HepG2 (cell line): ENCODE measurements around the gene MAPK8IP1. TPM values are rescaled to one million over a fixed set of nuclear protein-coding genes. Genes with fewer than 3 reads are reported as not detected.
A peak's percentile ranks its signal among the peaks of the same experiment; 100 is the strongest.

Experiments
- CENPT ChIP-seq: sonication (generic); formaldehyde crosslinking; IDR thresholded peaks from 2 replicates; pipeline ENCODE4 v1.8.0; 2022; ENCODE audit warnings: low read depth, mild to moderate bottlenecking, moderate library complexity, missing genetic modification reagents
- CENPX ChIP-seq: sonication (generic); formaldehyde crosslinking; IDR thresholded peaks from 2 replicates; pipeline ENCODE4 v1.9.0; 2021; ENCODE audit warnings: mild to moderate bottlenecking, missing genetic modification reagents, moderate library complexity
- EED ChIP-seq: sonication (generic); formaldehyde crosslinking; IDR thresholded peaks from 2 replicates; pipeline ENCODE4 v1.5.0; 2020; ENCODE audit warnings: mild to moderate bottlenecking, missing genetic modification reagents
- FOSL2 ChIP-seq: sonication (generic); formaldehyde crosslinking; IDR thresholded peaks from 2 replicates; pipeline ENCODE4 v1.4.0; 2020; ENCODE audit warnings: missing genetic modification reagents
- FOXP4 ChIP-seq: sonication (generic); formaldehyde crosslinking; IDR thresholded peaks from 2 replicates; pipeline ENCODE4 v1.4.0; 2020; ENCODE audit warnings: missing genetic modification reagents
- GABPB1 ChIP-seq: IDR thresholded peaks from 2 replicates; pipeline ENCODE4 v1.6.1; 2016; ENCODE audit warnings: mild to moderate bottlenecking, missing genetic modification reagents, moderate library complexity, missing compliant biosample characterization
- KDM1A ChIP-seq: IDR thresholded peaks from 2 replicates; pipeline ENCODE4 v1.6.1; 2016; ENCODE audit warnings: missing compliant biosample characterization
- LRRFIP1 ChIP-seq: sonication (generic); formaldehyde crosslinking; conservative IDR thresholded peaks from 2 replicates; pipeline ENCODE4 v1.4.0; 2020; ENCODE audit warnings: missing genetic modification reagents
- NFE2L1 ChIP-seq: sonication (generic); formaldehyde crosslinking; IDR thresholded peaks from 2 replicates; pipeline ENCODE4 v1.4.0; 2020; ENCODE audit warnings: missing genetic modification reagents, mild to moderate bottlenecking, borderline replicate concordance
- PATZ1 ChIP-seq: sonication (generic); formaldehyde crosslinking; IDR thresholded peaks from 2 replicates; pipeline ENCODE4 v1.4.0; 2020; ENCODE audit warnings: missing genetic modification reagents
- PBX2 ChIP-seq: IDR thresholded peaks from 2 replicates; pipeline ENCODE4 v1.6.1; 2016; ENCODE audit warnings: control low read depth
- POGZ ChIP-seq: sonication (generic); formaldehyde crosslinking; IDR thresholded peaks from 2 replicates; pipeline ENCODE4 v1.4.0; 2020; ENCODE audit warnings: mild to moderate bottlenecking, missing genetic modification reagents
- RARG ChIP-seq: sonication (generic); formaldehyde crosslinking; IDR thresholded peaks from 2 replicates; pipeline ENCODE4 v1.4.0; 2020; ENCODE audit warnings: low read depth, mild to moderate bottlenecking, missing genetic modification reagents
- RFX1 ChIP-seq: fragments of 450-650 bp; IDR thresholded peaks from 2 replicates; pipeline ENCODE4 v1.6.1; 2017
- SETDB1 ChIP-seq: sonication (generic); formaldehyde crosslinking; IDR thresholded peaks from 2 replicates; pipeline ENCODE4 v1.5.1; 2020; ENCODE audit warnings: missing genetic modification reagents, mild to moderate bottlenecking, borderline replicate concordance
- SIX1 ChIP-seq: sonication (generic); formaldehyde crosslinking; IDR thresholded peaks from 2 replicates; pipeline ENCODE4 v1.4.0; 2020; ENCODE audit warnings: missing genetic modification reagents, borderline replicate concordance
- ZNF3 ChIP-seq: IDR thresholded peaks from 2 replicates; pipeline ENCODE4 v1.7.0; 2017; ENCODE audit warnings: inconsistent platforms
- ZNF563 ChIP-seq: sonication (generic); formaldehyde crosslinking; IDR thresholded peaks from 2 replicates; pipeline ENCODE4 v1.8.0; 2022; ENCODE audit warnings: mild to moderate bottlenecking, moderate library complexity, missing genetic modification reagents
- ZNF605 ChIP-seq: sonication (generic); formaldehyde crosslinking; IDR thresholded peaks from 2 replicates; pipeline ENCODE4 v1.8.0; 2022; ENCODE audit warnings: mild to moderate bottlenecking, missing genetic modification reagents
- ZNF703 ChIP-seq: sonication (generic); formaldehyde crosslinking; IDR thresholded peaks from 2 replicates; pipeline ENCODE4 v1.5.1; 2020; ENCODE audit warnings: missing genetic modification reagents, mild to moderate bottlenecking, moderate library complexity, borderline replicate concordance
- ZNF749 ChIP-seq: sonication (generic); formaldehyde crosslinking; IDR thresholded peaks from 2 replicates; pipeline ENCODE4 v1.8.0; 2022; ENCODE audit warnings: mild to moderate bottlenecking, missing genetic modification reagents, moderate library complexity, borderline replicate concordance
- ZNF766 ChIP-seq: sonication (generic); formaldehyde crosslinking; IDR thresholded peaks from 2 replicates; pipeline ENCODE4 v1.5.0; 2020; ENCODE audit warnings: missing genetic modification reagents, borderline replicate concordance
- ZNF781 ChIP-seq: sonication (generic); formaldehyde crosslinking; IDR thresholded peaks from 2 replicates; pipeline ENCODE4 v1.5.1; 2020; ENCODE audit warnings: borderline replicate concordance, mild to moderate bottlenecking, missing genetic modification reagents; ENCODE audit errors: not compliant biosample characterization
- ZSCAN22 ChIP-seq: sonication (generic); formaldehyde crosslinking; IDR thresholded peaks from 2 replicates; pipeline ENCODE4 v1.4.0; 2020; ENCODE audit warnings: mild to moderate bottlenecking, missing genetic modification reagents
- polyA plus RNA-seq, 8 experiments: library from polyadenylated mRNA; depleted of rRNA in 3 of 8; stranded (reverse) in 7 of 8; unstranded in 1 of 8; fragments of >200 nt; fragmentation: Illumina TruSeq in 4 of 8; extraction: Trizol in 4 of 8; gene quantifications; 2 replicates each; pipeline versions ENCODE4 v1.2.1 to v1.2.3, GENCODE V29; 2011 to 2016; ENCODE audit warnings: low read depth in 4 of 8, missing spikeins in 1 of 8, mixed read lengths in 1 of 8; ENCODE audit not compliant: insufficient read depth in 1 of 8
- total RNA-seq, 5 experiments: library from RNA; depleted of rRNA; stranded (reverse); fragments of >200 nt; fragmentation: Illumina TruSeq; extraction: Trizol; gene quantifications; 2 replicates each; pipeline ENCODE4 v1.2.3, GENCODE V29; 2016; ENCODE audit warnings: low read depth in 1 of 5

MAPK8IP1 gene
- total and polyA plus RNA-seq, 2 of the 13 experiments (the other 11 are each of a cell fraction or from before 2014, with no cell fraction given), result 2.2 to 4.2 TPM

- TF ChIP-seq PATZ1 (CRISPR knock-in tag), result peak; percentile 92
- no peak for TF ChIP-seq PBX2 (CRISPR knock-in tag)
- TF ChIP-seq KDM1A (CRISPR knock-in tag), result no peak
- TF ChIP-seq CENPT (CRISPR knock-in tag), result no peak
- no peak for TF ChIP-seq LRRFIP1
- no peak for TF ChIP-seq ZNF703 (CRISPR knock-in tag)
- TF ChIP-seq ZNF749 (CRISPR knock-in tag), result 0 out of 2 replicates have a peak, but pooled peaks have one; percentile 37
- peak; percentile 71; the same call in 1 of the 2 replicates for TF ChIP-seq SIX1 (CRISPR knock-in tag)
- TF ChIP-seq FOSL2 (CRISPR knock-in tag), result no peak; the same call in 1 of the 2 replicates
- no peak for TF ChIP-seq RARG (CRISPR knock-in tag)
- TF ChIP-seq RFX1, result no peak
- TF ChIP-seq ZNF766 (CRISPR knock-in tag), result no peak
- no peak for TF ChIP-seq ZNF781 (CRISPR knock-in tag)
- TF ChIP-seq ZNF563 (CRISPR knock-in tag), result no peak
- TF ChIP-seq ZSCAN22 (CRISPR knock-in tag), result no peak
- TF ChIP-seq FOXP4 (CRISPR knock-in tag), result no peak
- TF ChIP-seq GABPB1 (CRISPR knock-in tag), result no peak; the same call in 1 of the 2 replicates
- no peak for TF ChIP-seq EED (CRISPR knock-in tag)
- TF ChIP-seq NFE2L1 (CRISPR knock-in tag), result no peak
- no peak for TF ChIP-seq ZNF3 (CRISPR knock-in tag)
- TF ChIP-seq SETDB1 (CRISPR knock-in tag), result no peak
- TF ChIP-seq POGZ (CRISPR knock-in tag), result peak; percentile 12; the same call in 1 of the 2 replicates
- TF ChIP-seq CENPX (CRISPR knock-in tag), result no peak
- TF ChIP-seq ZNF605 (CRISPR knock-in tag), result 0 out of 2 replicates have a peak, but pooled peaks have one; percentile 1
Observed at GRCh38 chr11:45922425-45923082, 37.1 kb downstream of the MAPK8IP1 start, which contains the start of gene LARGE2 (continued).
